WERI-Rb-1 (cell line): ENCODE results near the gene ARHGAP26.
A peak's percentile ranks its signal among the peaks of the same experiment; 100 is the strongest.

Experiments used
- DNase-seq: peaks from one replicate; pipeline ENCODE4 v3.0.0-alpha.2; 2020
- H3K27ac ChIP-seq: fragments of 250-450 bp; sonication (Bioruptor Pico); 2 replicates; pipeline ENCODE4 v1.5.1; 2020; ENCODE audit warnings: mild to moderate bottlenecking, moderate library complexity
- H3K27me3 ChIP-seq: fragments of 250-450 bp; sonication (Bioruptor Pico); 2 replicates; pipeline ENCODE4 v1.5.1; 2021; ENCODE audit warnings: mild to moderate bottlenecking, low read depth, moderate library complexity; ENCODE audit not compliant: insufficient read depth, severe bottlenecking
- H3K36me3 ChIP-seq: fragments of 250-450 bp; sonication (Bioruptor Pico); 2 replicates; pipeline ENCODE4 v1.5.1; 2020; ENCODE audit warnings: mild to moderate bottlenecking, moderate library complexity
- H3K4me3 ChIP-seq: 2 replicates; pipeline ENCODE4 v1.5.1; 2011; ENCODE audit warnings: low read depth, mild to moderate bottlenecking, control low read depth, low read length
- H3K9me3 ChIP-seq: fragments of 250-450 bp; sonication (Bioruptor Pico); 2 replicates; pipeline ENCODE4 v1.5.1; 2021; ENCODE audit warnings: mild to moderate bottlenecking, moderate library complexity; ENCODE audit not compliant: severe bottlenecking
- TF ChIP-seq, protein P1 (sequence below): IDR thresholded peaks from 2 replicates; pipeline ENCODE4 v1.5.1; 2011; ENCODE audit warnings: low read depth, mild to moderate bottlenecking, control low read depth, inconsistent platforms, low read length

Gene ARHGAP26

GRCh38 chr5:143033535-143034250 lies 263.5 kb downstream of the ARHGAP26 start:
- H3K27me3 ChIP-seq, result no peaks in the 10 kb centered on the region
- DNase-seq, result no peak
- TF ChIP-seq, protein P1, sequence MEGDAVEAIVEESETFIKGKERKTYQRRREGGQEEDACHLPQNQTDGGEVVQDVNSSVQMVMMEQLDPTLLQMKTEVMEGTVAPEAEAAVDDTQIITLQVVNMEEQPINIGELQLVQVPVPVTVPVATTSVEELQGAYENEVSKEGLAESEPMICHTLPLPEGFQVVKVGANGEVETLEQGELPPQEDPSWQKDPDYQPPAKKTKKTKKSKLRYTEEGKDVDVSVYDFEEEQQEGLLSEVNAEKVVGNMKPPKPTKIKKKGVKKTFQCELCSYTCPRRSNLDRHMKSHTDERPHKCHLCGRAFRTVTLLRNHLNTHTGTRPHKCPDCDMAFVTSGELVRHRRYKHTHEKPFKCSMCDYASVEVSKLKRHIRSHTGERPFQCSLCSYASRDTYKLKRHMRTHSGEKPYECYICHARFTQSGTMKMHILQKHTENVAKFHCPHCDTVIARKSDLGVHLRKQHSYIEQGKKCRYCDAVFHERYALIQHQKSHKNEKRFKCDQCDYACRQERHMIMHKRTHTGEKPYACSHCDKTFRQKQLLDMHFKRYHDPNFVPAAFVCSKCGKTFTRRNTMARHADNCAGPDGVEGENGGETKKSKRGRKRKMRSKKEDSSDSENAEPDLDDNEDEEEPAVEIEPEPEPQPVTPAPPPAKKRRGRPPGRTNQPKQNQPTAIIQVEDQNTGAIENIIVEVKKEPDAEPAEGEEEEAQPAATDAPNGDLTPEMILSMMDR, result no peak
- H3K9me3 ChIP-seq, result no peaks in the 10 kb centered on the region
- no peak overlapping the region for H3K4me3 ChIP-seq
- H3K36me3 ChIP-seq, result no peaks in the 10 kb centered on the region
- H3K27ac ChIP-seq, result no peak overlapping the region

DNA sequence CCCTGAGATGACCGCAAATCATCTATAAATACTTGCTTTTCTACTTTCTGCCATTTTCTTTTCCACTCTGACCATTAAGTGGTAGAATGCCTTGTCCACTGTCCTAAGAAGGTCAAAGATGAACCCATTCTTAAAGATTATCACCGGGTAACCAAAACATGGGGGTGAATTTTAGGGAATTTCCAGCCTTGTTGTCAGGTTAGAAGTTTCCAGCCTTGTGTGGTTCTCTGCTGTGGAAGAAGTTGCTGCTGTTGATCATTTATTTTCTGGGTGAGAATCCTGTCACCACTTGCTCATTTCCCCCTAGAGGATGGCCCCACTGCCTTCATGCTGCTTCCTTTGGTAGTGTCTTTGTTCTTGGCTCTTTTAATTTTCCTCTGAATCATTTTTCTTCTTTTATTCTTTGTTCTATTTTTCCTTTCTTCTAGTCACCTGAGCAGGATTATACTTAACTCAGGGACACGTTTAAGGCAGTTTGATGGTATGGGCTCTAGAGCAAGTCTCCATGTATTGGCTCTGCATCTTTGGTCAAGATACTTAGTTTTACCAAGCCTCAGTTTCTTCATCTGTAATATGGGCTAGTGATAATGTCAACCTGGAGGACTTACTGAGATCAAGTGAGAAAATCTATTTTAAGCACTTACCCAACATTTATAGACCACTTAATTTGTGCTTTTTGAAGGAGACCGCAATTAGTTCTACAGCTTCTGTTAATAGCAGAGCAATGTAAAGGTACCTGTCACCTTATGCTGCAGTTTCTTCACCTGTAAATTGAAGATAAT lies 266.2 kb downstream of the ARHGAP26 start:
- DNase-seq, result no peak
- no peak overlapping the region for H3K27ac ChIP-seq
- H3K4me3 ChIP-seq, result no peak overlapping the region
- H3K36me3 ChIP-seq, result no peaks in the 10 kb centered on the region
- H3K9me3 ChIP-seq, result no peaks in the 10 kb centered on the region
- TF ChIP-seq, protein P1, result no peak
- no peaks in the 10 kb centered on the region for H3K27me3 ChIP-seq

- Histone ChIP-seq H3K27ac (no peak overlapping the region), H3K36me3 (no peaks in the 10 kb centered on the region), H3K9me3 (no peaks in the 10 kb centered on the region), H3K27me3 (no peaks in the 10 kb centered on the region), H3K4me3 (no peak overlapping the region)
- DNase-seq, result peak; percentile 37
- TF ChIP-seq, protein P1, result no peak
Observed at GRCh38 chr5:143037071-143037470, 266.9 kb downstream of the ARHGAP26 start.

- no peaks in the 10 kb centered on the region for H3K9me3 ChIP-seq
- no peak overlapping the region for H3K4me3 ChIP-seq
- no peak overlapping the region for H3K27ac ChIP-seq
- DNase-seq, result no peak
- TF ChIP-seq, protein P1, result no peak
- no peaks in the 10 kb centered on the region for H3K36me3 ChIP-seq
- H3K27me3 ChIP-seq, result no peaks in the 10 kb centered on the region
Observed at GRCh38 chr5:143037708-143038107, 267.5 kb downstream of the ARHGAP26 start.

DNA sequence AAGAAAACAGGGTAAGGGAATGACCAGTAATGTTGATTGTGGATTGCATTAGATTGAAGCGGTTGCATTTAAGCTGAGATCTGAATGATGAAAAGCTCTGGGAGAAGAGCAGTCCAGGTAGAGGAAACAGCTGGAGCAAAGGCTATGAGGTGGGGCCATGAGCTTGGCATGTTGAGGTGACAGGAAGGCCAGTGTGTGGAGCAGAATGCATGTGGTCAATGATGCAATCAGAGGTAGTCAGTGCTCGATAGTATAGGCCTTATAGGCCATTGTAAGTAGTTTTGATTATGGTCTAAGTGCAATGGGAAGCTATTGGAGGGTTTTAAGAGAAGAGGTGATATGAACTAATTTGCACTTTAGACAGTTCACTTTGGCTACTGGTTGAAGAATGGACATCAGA lies 270.4 kb downstream of the ARHGAP26 start:
- Histone ChIP-seq H3K4me3 (no peak overlapping the region), H3K9me3 (no peaks in the 10 kb centered on the region), H3K27ac (no peak overlapping the region), H3K27me3 (no peaks in the 10 kb centered on the region), H3K36me3 (no peaks in the 10 kb centered on the region)
- TF ChIP-seq, protein P1, result no peak
- DNase-seq, result no peak
